GM12873 (cell line): Measurements from ENCODE around the gene NOS1.

Source experiments
- TF ChIP-seq, protein P1 (sequence below): IDR thresholded peaks from 2 replicates; pipeline ENCODE4 v1.5.1; 2012; ENCODE audit warnings: low read depth, mild to moderate bottlenecking, moderate library complexity, low read length, control low read depth; ENCODE audit not compliant: insufficient read depth; ENCODE audit errors: missing control alignments

The NOS1 gene

GRCh38 chr12:117218149-117218548 lies 143.3 kb downstream of the NOS1 start:
- TF ChIP-seq, protein P1, sequence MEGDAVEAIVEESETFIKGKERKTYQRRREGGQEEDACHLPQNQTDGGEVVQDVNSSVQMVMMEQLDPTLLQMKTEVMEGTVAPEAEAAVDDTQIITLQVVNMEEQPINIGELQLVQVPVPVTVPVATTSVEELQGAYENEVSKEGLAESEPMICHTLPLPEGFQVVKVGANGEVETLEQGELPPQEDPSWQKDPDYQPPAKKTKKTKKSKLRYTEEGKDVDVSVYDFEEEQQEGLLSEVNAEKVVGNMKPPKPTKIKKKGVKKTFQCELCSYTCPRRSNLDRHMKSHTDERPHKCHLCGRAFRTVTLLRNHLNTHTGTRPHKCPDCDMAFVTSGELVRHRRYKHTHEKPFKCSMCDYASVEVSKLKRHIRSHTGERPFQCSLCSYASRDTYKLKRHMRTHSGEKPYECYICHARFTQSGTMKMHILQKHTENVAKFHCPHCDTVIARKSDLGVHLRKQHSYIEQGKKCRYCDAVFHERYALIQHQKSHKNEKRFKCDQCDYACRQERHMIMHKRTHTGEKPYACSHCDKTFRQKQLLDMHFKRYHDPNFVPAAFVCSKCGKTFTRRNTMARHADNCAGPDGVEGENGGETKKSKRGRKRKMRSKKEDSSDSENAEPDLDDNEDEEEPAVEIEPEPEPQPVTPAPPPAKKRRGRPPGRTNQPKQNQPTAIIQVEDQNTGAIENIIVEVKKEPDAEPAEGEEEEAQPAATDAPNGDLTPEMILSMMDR, result no peak

- TF ChIP-seq, protein P1, result no peak
Observed at GRCh38 chr12:117216686-117217085, 144.7 kb downstream of the NOS1 start.

DNA sequence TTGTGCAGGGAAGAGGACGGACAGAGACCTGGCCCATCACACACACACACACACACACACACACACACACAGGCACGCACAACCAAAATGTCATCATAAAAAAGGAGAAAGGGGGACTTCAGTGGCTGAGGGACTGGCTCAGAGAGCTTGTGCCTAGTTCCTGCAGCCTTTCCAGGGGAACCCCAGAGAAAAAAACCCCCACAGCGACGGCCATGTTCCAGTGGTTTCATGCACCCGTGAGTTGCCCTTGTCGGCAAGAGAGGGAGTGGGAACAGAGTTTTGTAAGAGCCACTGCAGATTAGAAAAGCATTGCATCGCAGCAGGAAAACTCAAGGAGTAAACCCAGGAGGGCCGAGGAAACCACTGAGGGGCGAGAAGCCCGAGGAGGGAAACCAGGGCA lies 146.6 kb downstream of the NOS1 start:
- TF ChIP-seq, protein P1, result no peak

DNA sequence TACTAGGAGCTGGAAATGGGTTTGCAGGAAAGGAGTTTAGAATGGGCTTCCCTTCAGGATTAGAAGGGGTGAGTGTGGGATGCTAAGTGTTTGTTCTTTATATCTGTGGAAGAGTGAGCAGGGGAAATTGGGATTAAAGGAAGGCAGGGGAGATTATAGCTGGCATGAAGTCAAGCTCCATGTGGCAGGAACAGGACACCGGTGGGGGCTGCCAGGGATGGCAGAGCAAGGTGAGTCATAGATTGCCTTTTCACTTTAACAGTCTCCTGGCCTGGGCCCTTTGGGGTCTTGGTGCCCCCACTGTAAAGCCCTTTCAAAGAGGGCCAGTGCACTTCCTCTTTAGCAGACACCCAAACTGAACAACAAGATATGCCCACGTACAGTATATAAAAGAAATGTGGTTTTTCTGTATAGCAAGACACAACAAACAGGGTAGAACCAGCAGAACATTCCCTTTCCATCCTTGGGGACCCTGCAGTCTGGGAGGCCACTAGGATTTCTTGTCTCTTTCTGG lies 148.1 kb downstream of the NOS1 start:
- TF ChIP-seq, protein P1, result no peak

DNA sequence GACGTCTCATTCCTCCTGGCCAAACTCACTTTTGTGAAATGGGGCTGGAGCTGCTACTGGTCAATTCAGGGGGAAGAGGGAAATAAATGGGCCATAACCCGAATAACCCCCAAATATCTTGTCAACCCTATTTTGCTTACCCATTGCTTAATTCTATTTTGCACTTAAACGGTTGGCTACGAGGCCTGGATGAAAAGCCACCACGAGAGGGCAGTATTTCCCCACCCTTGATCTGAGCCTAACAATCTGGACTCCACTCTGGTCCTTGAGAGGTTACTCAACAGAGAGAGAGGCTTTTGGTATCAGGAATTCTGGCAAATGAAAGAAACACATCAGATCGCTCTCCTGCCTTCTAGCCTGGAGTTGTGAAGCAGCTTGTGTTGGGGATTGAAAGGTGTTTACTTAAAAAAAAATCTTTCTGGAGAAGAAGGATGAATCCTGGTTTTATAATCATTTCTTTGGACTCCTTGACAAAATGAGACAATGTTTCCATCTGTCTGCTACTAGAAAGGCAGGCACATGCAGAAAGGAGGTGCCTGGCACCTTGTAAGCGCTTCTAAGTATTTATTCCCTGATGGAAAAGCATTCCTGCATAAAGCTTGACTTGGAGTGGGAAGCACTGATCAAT lies 148.7 kb downstream of the NOS1 start:
- TF ChIP-seq, protein P1, result peak; percentile 89

GRCh38 chr12:117210266-117210918 lies 151.0 kb downstream of the NOS1 start:
- TF ChIP-seq, protein P1, result no peak

DNA sequence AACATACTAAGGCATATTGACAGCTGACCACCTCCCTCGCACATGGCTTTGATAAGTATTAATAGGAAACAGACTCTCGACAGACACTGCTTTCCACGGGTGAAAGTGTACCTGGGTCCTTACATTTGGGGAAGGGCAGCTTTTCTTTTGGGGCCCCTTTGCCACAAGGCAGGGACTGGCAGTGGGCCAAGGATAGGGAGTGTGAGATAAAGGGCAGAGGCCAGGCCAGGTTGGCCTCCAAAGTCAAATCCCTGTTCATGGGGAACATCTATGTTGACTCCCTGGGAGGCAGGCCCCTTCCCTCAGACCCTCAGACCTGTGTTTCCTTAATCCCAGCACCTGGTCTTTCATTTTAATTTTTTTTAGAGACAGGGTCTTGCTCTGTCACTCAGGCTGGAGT lies 151.8 kb downstream of the NOS1 start:
- TF ChIP-seq, protein P1, result no peak
